Measurements from ENCODE around the gene RASD2.

DNA sequence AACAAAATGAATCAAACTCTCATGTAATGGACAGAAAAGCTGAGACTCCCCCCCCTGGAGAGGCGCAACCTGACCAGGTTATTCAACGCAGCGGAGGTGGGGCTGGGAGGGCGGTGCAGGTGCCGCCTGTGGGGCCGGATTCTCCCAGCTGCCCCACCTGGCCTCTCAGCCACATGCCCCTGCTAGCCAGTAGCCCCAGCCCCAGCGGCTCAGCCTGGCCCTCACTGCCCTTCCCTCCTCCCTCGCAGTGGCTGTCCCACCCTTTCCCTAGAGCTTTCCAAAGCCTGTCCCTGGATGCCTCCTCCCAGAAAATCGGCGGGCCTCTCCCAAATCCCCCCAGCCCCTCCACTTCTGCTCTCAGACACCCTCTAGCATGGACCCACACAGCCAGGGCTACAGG lies 31.2 kb upstream of the RASD2 start:
- TF ChIP-seq, protein P1, sequence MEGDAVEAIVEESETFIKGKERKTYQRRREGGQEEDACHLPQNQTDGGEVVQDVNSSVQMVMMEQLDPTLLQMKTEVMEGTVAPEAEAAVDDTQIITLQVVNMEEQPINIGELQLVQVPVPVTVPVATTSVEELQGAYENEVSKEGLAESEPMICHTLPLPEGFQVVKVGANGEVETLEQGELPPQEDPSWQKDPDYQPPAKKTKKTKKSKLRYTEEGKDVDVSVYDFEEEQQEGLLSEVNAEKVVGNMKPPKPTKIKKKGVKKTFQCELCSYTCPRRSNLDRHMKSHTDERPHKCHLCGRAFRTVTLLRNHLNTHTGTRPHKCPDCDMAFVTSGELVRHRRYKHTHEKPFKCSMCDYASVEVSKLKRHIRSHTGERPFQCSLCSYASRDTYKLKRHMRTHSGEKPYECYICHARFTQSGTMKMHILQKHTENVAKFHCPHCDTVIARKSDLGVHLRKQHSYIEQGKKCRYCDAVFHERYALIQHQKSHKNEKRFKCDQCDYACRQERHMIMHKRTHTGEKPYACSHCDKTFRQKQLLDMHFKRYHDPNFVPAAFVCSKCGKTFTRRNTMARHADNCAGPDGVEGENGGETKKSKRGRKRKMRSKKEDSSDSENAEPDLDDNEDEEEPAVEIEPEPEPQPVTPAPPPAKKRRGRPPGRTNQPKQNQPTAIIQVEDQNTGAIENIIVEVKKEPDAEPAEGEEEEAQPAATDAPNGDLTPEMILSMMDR (IDR thresholded peaks at IDR 0.05) = no peak
- TF ChIP-seq EZH2 (IDR thresholded peaks at IDR 0.05; ENCODE audit: borderline replicate concordance, insufficient read depth, low read depth, low read length, poor library complexity, severe bottlenecking) = no peak

Data from B cell (primary cell).